ENCODE results near the gene SIL1.

Gene SIL1

DNA sequence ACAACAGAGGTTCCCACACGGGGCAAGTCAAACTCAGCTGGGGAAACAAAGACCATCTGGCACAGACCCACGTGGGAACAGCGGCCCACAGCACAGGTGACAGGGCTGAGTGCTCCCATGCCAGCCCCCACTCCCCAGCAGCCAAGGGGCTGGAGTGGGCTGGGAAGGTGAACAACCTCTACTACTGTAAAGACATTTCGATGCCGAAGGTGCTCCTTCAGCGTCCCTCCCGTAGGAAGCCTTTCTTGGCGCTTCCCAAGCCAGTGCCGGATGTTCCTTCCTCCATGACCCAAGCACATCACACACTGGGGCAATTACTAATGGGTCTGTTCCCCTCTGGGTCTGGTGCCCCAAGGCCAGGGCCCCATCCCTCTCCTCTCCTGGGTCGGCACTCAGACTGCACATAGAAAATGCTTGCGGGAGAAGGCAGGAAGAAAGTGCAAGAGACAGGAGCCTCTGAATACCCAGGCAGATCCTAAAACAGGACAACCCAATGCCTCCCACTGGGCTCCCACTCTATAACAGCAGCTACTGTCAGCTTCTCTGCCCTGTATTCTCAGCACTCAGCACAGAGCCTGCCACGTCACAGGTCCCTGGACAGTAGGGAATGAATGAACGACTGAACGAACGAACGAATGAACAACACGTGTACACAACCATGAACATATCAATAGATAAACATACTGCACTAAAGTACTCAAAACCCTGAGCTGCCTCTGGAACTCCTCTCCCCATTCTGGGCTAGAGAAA, 246.0 kb downstream of the SIL1 start:
- DNase-seq, result no peak

DNA sequence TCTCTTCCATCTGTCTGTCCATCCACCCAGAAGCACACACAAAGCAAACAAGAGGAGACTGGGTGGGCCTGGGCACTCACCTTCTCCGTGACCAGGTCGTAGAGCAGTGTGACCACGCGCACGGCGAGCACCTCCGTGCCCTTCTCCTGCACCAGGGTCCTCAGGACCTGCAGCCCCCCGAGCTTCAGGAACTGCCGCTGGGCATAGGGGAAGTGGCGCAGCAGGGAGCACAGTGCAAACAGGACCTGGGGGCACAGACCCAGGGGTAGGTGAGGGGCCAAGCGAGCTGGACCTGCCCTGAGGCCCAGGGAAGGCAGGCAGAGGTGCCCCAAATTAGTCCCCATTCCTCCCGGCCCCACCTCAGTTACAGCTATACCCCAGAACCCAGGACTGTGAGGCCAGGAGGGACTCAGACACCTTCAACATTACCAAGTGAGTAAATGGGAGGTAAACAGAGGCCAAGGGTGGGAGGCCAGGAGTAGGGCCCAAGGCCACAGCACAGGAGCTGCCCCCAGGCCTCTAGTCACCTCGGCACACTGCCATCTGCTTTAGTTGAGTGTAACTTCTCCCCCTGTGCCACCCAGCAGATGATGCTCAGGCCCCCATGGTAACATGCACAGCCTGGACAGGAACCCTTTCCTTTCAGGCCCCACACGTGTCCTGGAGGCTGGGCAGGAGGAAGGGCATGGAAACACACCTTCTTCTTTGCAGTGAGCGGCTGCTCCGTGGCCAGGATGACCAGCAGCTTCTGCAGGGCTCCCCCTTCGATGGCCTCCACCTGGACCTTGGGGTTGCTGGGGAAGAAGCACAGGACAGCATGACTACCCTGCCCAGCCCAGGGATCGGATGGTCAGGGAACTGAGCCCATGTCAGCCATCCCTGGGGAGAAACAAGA, 246.8 kb downstream of the SIL1 start:
- no peak for DNase-seq

DNA sequence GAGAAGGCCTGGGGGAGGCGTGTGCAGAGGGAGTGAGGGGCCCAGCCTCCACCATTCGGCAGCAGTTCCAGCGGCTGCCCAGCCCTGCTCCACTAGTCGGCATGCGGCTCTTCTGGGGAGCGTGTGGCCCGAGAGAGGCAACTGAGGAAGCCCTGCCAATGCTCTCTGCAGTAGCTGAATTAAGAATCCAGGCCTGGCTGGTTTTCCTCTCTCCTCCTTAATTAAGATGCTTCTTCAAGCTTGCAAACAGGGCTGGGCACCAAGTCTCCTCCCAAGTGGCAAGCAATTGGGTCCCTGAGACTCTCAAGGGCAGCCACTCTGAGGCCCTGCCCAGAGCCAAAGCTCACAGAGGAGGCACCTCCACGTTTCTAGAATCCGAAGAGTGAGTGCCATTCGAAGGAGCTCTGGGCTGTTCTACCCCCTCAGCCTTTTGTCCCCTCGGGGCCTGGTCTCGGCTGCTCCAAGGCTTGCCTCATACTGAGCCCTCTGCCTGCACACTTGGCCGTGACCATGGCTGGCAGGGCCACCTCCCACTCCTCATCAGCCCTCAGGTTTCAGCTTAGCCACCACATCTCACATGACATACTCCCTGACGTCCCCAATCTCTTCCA, 247.6 kb downstream of the SIL1 start:
- DNase-seq, result no peak

DNA sequence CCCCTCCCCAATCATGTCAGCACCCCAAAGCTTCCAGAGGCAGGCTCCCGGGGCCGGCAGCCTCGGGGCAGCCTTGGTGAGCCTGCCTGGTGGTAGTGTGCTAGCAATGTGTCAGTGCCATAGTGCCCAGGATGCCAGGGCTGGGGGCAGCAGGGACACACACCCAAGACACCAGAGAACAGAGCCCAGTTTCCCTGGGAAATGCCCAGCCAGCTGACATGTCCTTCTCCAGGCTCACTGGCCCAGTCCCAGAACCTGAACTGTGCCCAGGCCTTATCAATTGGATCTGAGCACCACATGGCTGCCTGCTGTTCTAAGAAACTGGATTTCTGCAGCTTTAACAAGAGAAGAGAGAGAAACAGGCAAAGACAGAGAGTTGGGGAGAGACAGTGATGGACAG, 248.2 kb downstream of the SIL1 start:
- DNase-seq, result no peak

DNA sequence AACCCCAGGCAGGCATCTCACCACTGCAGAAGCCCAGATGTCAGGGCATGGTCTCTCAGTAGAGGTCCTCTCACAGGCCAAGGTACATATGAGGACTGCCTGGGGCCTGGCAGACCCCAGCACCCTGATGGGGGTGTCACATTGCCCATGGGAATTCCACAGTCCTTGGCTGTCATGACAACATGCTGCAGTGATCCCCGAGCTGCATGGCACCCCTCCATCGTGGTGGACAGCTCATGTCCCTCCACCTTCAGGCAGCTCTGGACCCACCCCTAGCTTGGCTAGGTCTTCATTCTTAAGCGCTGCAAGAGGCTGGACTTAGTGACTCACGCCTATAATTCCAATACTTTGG, 249.0 kb downstream of the SIL1 start:
- DNase-seq, result no peak

DNA sequence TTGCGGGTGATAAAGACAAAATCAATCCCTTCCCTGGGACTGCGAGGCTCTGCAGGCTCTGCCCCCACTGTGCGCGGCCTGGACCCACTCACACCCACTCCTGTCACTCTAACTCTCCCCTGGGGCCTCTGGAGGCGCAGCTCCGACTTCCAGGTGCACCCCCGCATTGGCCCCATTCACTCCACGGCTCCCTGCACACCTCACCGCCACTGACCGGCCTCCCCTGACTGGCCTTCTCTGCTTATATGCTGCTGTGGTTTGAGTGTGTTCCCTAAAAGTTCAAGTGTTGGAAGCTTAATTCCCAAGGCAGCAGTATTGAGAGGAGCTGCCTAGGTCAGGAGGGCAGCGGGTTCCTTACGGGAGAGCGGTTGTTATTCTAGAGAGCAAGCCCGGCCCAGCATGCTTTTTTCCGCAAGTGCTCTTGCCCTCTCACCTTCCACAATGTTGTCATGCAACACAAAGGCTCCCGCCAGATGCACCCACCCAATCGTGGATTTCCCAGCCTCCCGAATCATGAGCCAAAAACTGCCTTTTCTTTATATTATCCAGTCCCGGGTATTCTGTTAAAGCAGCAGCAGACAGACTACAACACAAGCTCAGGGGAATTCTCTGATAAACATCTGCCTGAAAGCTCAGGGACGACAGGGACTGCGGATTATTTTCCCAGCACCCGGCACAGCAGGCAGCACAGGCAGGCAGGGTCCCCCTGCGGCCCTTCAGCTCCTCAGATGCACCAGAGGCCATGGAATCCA, 249.5 kb downstream of the SIL1 start:
- DNase-seq, result no peak

DNA sequence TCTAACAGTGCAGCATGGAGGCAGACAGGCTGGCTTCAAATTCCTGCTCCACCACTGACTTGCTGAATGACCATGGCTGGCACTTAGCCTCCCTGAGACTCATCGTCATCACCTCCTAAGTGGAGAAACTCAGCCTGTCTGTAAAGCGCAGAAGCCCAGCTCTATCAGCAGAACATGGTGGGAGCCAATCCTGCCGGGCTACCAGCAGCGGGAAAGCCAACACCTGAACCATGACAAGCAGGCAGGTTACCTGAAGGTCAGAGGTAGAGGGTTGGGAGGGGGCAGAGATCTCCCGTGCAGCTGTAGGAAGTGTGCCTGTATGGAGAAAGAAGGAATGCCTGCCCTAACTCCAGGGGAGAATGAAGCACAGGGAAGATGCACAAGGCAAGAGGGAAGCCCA, 250.4 kb downstream of the SIL1 start:
- no peak for DNase-seq

DNA sequence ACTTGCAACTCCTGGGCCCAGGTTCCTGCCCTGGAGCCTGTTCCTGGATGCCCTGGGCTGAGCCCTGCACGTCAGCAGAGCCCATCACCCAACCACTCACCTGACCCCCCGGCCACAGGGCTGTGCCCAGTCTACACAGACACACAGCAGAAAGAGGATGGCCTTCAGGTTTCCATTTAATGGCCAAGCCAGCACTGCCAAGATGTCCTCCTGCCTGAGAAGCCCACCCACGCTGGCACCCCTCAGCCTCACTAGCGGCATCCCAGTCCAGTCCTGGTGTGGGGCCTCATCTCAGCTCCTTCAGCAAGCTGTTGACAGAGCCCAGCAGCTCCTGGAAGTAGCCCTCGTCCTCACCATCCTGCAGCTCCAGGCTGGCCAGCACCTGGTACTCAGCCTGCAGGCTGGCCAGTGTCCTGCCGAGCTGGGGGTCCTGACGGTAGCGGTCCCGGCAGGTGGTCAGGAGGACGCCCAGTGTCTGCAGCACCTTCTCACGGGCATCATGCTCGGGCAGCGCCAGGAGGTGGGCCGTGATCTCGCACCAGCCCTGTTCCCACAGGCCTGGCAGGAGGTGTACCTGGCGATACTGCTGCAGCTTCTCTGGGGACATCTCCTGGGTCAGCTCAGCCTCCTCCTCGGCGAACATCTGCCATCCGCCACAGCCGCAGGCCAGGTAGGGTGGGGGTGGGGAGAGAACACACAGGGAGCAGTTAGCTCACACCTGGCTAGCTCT, 251.2 kb downstream of the SIL1 start:
- no peak for DNase-seq

DNA sequence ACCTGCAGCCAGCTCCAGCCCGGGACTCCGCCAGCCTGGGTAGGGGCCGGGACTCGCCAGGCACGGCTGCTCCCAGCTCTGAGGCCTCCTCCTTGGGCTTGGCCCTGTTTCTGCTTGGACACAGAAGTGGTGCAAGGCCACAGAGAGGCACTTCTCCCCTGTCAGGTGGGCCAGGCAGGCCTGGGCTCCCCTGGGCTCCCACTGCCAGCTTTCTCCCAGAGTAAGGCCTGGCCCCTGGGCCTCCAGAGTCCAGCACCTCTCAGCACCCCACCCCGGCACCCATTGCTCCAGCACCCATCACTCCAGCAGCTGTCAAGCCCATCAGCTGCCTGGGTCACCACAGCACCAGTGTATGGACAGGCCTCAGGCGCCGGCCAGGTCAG, 251.9 kb downstream of the SIL1 start:
- DNase-seq, result no peak

DNA sequence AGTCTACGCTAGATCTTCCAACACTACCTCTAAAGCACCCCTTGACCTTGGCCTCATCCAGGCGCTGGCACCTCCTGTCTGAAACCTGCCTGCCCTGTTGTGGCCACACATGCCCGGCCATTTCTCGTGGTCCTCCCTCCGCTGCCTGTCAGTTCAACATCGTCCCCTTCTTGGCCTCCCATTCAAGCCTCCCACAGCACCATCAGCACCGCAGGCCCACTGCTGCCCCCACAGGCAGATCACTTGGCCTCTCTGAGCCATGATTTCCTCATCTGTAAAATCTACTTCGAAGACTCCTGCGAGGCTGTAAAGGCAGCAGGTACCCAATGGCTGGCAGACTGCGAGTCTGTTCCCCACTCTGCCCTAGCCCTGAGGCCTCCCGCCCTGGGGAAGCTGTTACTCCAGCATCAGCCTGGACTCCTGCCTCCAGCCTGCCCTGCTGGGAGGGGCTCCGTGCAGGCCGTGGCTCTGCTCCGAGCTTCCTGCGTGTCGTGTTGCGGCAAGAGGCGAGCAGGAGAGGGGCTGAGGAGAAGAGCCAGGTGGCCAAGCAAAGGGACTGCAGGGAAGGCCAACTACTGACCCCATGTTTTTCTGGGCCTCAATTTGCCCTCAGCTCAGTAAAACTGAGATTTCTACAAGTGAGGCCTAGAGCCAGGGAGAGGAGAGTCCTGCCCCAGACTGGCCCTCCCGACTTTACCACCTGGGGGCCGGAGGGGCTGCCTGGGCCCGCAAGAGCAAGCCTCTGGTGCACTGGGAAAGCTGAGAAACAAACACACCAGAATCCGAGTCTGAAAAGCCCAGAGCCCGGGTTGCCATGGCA, 252.5 kb downstream of the SIL1 start:
- no peak for DNase-seq

DNA sequence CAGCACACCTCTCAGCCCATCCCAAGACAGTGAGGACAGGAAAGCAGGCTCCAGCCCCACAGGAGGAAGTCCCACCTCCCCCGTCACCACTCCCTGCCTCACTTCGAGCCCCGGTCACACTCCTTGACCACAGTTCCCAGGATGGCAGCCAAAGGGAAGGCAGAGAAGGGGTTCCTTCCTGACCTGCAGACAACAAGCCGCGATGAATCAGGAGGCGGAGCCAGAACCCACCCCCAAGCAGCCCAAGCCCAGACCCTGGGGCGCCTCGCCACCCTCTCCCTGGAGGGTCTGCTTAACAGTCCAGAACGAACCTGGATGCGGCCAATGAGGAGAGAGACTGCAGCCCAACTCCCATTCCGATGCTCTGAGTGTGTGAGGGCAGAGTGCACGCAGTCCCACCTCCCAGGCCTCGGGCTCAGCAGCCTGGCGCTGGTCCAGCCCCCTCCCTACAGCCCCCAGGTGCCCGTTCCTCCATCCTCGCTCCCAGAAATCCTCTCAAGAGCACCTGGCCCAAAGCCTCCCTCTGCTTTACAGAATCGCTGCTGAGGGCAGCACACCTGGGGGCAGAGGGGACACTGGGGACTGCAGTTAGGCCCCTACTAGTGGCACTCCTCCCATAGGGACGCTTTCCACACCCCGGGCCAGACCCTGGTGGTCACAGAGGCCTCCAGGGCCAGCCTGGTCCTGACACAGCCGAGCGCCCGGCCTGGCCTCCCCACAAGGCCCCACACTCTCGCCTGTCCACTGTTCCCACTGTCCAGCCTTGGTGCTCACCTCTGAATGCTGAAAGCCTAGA, 253.4 kb downstream of the SIL1 start:
- DNase-seq, result no peak

DNA sequence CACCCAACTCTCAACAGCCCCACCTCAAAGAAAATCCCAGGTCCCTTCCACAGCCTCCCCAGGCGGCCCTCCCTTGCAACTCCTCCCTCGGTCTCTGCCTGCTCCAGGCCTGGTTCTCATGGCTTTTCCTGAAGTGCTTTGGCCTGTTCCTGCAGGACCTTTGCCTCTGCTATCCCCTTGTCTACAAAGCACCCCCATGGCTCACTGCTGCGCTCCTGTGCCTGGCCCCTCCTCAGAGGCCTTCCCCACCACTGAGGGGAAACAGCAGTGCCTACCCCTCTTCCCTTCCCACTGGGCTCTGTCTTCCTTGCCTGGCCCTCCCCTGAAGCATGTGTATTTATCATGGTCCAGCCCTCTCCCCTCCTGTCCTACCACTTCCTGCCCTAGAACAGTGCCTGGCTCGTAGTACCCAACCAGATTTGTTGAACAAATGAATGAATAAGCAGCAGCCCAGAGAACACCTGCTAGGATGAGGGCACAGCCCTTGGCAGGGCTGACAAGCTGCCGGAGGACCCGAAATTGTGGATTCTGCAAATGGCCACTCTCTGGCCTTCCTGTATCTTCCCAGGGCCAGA, 254.5 kb downstream of the SIL1 start:
- DNase-seq, result no peak

DNA sequence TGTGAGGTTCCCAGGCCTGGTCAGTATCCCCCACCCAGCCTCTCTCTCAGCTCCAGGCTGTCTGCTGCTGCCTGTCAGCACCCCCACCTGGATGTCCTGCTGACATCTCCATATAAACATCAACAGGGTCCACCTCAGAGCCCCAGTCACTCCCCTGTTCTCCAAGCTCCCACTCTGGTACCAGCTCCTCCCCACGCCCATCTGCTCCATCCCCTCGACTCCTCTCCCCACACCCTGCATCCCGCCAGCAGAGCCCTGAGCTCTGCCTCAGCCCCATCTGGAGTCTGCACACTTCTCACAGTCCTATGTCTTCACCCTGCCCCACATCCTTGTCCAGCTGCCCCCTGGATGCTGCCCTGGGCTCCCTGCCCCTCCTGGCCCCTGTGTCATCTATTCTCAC, 255.3 kb downstream of the SIL1 start:
- no peak for DNase-seq

DNA sequence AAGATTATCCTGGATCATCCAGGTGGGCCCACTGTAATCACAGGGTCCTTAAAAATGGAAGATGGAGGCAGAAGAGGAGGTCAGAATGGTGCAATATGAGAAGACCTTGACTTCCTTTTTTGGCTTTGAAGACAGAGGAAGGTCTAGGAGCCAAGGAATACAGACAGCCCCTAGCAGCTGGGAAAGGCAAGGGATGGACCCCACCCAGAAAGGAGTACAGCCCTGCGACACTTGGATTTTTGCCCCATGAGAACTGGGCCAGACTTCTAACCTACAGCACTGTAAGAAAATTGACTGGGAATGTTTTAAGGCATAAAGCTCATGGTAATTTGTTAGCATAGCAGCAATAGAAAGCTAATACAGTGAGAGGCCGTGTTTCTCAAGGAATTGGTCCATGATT, 256.1 kb downstream of the SIL1 start:
- no peak for DNase-seq

DNA sequence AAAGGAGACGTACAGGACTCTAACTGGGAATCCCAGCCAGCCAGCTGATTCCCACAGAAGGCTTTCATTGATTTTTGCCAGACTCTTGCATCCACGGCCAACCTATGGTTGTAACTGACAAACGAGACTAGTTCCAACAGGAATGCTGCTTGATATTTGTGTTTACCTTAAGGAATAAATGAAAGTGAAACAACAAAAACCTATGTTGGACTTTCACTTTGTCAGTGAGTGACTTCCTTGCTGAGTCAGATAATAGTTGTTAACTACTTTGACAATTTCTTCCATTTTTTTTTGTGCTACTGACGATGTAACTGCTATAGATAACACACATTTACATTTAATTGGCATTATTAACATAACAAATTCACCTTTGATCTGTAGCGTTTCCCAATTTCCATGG, 259.6 kb downstream of the SIL1 start:
- DNase-seq, result no peak

DNA sequence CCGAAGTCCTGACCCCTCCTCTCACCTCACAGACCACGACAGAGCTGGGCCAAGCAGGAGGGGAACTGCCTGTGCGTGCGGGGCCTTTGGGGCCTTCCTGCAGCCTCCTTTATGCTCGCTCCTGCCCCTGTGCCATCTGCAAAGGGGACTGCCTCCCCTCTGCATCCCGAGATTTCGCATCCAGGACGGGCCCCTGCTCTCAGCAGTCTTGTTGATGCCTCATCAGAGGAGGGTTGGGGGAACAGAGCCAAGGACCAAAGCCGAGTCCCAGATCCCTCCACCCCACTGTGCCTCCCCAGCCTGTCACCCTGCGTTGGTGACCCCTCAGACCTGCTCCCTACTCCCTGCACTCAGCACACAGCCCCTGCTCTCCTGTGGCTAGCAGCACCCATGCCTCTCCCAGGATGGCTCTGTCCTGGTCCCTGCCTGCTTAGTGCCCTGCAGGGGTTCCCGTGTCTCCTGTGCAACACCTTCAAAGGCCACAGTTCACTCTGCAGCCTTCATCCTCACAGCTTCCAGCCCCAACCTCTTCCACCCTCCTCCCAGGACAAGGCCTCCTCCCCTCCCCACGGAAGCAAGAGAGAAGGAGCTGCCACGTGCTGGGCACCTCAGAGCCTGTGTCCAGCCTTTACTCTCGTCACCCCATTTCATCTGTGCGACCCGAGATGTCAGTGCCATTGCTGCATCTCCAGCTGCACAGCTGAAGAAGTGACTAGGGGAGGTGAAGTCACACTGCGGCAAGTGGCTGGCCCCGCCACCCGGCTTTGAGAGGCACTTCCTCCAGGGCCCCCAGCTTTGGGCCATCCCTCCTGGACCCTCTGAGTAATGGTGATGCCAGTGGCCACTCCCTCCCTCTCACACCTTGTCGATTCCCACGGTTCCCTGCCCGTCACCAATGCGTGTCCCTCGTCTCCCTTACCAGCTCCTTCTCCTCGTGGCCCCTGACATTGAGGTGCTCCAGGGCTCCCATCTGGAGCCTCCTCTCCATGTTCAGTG, 260.5 kb downstream of the SIL1 start:
- DNase-seq, result no peak

DNA sequence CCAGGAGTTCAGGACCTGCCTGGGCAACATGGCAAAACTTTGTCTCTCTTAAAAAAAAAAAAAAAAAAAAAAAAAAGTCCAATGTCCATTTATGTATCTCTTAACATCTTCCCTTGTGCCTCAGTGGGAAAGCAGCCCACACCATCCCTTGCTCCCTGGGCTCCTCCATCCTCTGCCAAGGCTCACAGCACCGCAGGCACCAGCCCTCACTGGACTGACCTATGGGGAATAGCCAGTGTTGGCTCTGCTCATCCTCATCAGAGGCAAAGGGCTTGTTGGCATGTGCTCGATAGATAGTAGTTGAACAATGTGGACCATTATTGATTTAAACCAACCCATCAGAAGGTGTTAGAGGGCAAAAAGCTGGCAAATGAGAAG, 261.2 kb downstream of the SIL1 start:
- no peak for DNase-seq

DNA sequence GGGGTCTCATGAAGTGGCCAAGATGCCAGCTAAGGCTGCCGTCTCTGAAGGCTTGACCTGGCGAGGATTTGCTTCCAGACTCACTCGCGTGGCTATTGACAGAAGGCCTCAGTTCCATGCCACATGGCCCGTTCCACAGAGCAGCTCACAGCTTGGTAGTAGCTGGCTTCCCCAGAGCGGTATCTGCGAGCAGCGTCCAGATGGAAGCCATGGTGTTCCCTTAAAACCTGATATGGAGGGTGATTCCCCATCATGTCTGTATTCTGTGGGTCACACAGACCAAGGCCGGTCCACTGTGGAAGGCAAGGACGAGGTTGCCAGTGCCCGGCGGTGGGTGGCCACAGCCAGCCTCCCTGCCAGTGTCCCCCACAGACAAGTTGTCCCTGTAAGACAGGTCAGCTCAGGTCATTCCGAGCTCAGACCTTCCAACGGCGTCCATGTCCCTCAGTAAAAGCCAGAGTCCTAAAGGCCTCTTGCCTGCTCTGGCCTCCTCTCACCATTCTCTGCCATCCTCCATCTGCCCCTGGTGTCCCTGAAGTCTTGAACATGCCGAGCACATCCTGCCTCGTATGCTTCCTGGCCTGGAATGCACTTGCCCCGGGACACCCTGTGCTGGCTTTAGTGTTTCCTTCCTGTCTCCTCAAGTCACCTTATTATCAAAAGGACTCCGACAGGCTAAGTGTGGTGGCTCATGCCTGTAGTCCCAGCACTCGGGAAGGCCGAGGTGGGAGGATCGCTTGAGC, 261.8 kb downstream of the SIL1 start:
- DNase-seq, result no peak

All from activated CD4-positive, alpha-beta T cell treated with anti-CD3 and anti-CD28 coated beads, Interleukin-2, Interleukin-6, amounts not matched to agents 100 ng/mL and 50 ng/mL, durations not matched to agents 16 hours and 8 hours (primary cell).